Brain microvascular endothelial cell (primary cell): ENCODE measurements around the gene INCA1.

Source experiments
- DNase-seq: peaks from one replicate; pipeline ENCODE4 v3.0.0-alpha.2; 2020
- H3K27ac ChIP-seq: fragments of 250-450 bp; sonication (Bioruptor Pico); 2 replicates; pipeline ENCODE4 v1.5.1; 2020; ENCODE audit warnings: mild to moderate bottlenecking, moderate library complexity
- H3K27me3 ChIP-seq: fragments of 250-450 bp; sonication (Bioruptor Pico); replicated peaks from 2 replicates; pipeline ENCODE4 v1.5.1; 2020; ENCODE audit warnings: mild to moderate bottlenecking
- H3K36me3 ChIP-seq: fragments of 250-450 bp; sonication (Bioruptor Pico); replicated peaks from 2 replicates; pipeline ENCODE4 v1.5.1; 2020; ENCODE audit warnings: mild to moderate bottlenecking
- H3K4me3 ChIP-seq: 2 replicates; pipeline ENCODE4 v1.5.1; 2011; ENCODE audit warnings: low read depth, mild to moderate bottlenecking, control low read depth, low read length, moderate library complexity
- in situ Hi-C: cut with HindIII; loops from 2 replicates; pipeline ENCODE4 v1.10.0; 2017; ENCODE audit warnings: low sequenced_read_pairs, low pct_ligation_motif_present
- TF ChIP-seq, protein P1 (sequence below): IDR thresholded peaks from 2 replicates; pipeline ENCODE4 v1.5.1; 2011; ENCODE audit warnings: low read depth, mild to moderate bottlenecking, moderate library complexity, low read length, control low read depth, inconsistent platforms; ENCODE audit errors: missing control alignments

The INCA1 gene

DNA sequence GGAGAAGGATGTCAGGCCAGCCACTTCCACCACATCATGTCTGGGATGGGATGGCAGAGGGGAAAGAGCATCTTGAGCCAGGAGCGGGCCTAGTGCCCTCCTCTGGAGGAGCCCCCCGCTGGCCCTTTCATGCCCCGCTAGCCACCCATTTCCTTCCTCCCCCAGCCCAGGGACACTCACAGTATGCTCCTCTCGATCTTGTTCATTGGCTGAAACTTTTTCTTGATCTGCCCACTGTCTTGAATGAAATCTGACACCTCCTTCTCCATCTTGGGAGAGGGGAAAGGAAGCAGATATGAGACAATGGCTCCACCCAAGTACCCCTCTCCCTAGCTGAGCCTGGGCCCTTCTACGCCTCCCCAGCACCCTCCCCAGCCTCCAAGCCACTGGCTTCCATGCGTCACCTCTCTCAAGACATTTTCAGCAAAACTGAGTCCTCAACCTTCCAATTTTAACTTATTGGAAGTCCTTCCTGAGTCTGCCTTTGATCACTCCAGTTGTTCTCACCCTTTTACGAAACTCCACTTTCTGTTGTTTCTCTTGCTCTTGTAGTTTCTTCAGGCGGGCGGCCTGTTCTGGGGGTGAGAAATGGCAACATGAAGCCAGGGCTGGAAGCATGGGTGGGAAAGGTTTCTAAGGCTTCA, 36.9 kb downstream of the INCA1 start:
- in situ Hi-C loops, result no loop called here
- Histone ChIP-seq H3K27me3 (no peaks in the 10 kb centered on the region), H3K27ac (no peak overlapping the region), H3K36me3 (peaks cover 14% of the 10 kb centered on the region), H3K4me3 (no peak overlapping the region)
- TF ChIP-seq, protein P1, sequence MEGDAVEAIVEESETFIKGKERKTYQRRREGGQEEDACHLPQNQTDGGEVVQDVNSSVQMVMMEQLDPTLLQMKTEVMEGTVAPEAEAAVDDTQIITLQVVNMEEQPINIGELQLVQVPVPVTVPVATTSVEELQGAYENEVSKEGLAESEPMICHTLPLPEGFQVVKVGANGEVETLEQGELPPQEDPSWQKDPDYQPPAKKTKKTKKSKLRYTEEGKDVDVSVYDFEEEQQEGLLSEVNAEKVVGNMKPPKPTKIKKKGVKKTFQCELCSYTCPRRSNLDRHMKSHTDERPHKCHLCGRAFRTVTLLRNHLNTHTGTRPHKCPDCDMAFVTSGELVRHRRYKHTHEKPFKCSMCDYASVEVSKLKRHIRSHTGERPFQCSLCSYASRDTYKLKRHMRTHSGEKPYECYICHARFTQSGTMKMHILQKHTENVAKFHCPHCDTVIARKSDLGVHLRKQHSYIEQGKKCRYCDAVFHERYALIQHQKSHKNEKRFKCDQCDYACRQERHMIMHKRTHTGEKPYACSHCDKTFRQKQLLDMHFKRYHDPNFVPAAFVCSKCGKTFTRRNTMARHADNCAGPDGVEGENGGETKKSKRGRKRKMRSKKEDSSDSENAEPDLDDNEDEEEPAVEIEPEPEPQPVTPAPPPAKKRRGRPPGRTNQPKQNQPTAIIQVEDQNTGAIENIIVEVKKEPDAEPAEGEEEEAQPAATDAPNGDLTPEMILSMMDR, result no peak
- DNase-seq, result no peak

DNA sequence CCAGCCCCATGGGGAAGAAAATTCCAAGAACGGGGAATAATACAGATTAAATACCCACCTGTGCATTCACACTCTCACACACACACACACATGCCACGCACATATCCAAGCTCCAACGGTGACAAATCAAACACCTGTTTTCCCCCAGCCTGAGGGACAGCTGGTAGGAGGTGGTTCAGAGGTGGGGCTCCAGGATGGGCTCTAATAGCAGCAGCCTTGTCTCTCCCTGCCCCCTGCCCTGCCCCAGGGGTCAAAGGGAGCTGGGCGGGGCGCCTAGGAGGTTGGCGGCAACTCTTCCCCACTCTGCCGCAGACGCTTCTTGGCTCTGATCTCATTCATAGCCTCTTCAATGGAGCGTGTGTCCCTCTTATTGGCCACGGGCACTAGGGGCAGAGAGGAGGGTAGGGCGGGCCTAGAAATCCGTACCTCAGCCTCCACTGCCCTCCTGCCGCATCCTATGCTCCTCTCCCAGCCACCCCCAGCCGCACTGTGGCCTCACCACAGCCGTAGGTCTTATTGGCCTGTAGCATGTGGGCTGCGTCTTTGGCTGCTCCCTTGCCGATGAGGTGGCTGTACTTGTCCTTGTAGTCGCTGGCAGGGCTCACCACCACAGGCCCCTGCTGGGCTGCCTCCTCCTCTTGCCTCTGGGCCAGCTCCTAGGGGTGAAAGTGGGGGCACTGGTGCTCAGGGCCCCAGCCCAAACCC, 37.9 kb downstream of the INCA1 start:
- Histone ChIP-seq H3K4me3 (no peak overlapping the region), H3K36me3 (peaks cover 14% of the 10 kb centered on the region), H3K27ac (no peak overlapping the region), H3K27me3 (no peaks in the 10 kb centered on the region)
- TF ChIP-seq, protein P1, result no peak
- DNase-seq, result no peak
- in situ Hi-C loops, result no loop called here

DNA sequence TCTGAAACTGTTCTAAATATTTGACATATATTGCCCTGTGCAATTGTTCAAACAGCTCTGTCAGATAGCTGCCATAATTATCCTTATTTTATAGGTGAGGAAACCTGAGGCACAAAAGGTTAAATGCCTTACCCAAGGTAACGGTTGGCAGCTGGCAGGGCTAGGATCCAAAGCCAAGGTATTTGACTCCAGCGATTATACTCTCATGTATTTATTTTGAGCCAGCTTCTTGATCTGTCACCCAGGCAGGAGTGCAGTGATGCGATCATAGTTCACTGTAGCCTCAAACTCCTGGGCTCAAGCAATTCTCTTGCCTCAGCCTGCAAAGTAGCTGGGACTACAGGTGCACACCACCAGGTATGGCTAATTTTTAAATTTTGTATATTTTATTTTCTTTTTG, 39.2 kb downstream of the INCA1 start:
- H3K27me3 ChIP-seq, result no peaks in the 10 kb centered on the region
- TF ChIP-seq, protein P1, result no peak

DNA sequence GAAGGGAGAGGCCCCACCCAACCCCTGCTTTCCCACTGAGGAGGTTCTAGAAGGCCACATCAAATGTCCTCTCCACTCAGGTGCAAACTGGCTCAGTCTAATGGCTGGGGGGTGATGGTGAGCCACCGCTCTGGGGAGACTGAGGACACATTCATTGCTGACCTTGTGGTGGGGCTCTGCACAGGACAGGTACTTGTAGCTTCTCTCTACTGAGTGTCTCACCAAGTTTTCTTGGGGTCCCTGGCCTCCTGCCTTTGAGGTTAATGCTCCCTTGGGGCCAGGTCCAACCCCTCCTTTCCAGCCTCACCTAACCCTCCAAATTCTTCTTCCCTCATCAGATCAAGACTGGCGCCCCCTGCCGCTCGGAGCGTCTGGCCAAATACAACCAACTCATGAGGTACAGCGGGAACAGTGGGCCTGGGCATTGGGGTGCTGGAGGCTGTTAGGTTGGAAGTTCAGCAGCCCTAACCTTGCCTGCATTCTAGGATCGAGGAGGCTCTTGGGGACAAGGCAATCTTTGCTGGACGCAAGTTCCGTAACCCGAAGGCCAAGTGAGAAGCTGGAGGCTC, 40.7 kb downstream of the INCA1 start:
- in situ Hi-C loops, result no loop called here
- TF ChIP-seq, protein P1, result peak; percentile 39
- no peaks in the 10 kb centered on the region for H3K27me3 ChIP-seq
- no peak for DNase-seq
- H3K36me3 ChIP-seq, result peaks cover 14% of the 10 kb centered on the region
- no peak overlapping the region for H3K4me3 ChIP-seq
- H3K27ac ChIP-seq, result no peak overlapping the region

More for the DNA sequence above, 39.2 kb downstream of the INCA1 start:
- peaks cover 14% of the 10 kb centered on the region for H3K36me3 ChIP-seq
- H3K27ac ChIP-seq, result no peak overlapping the region
- H3K4me3 ChIP-seq, result no peak overlapping the region
- DNase-seq, result no peak
- in situ Hi-C loops, result no loop called here

DNA sequence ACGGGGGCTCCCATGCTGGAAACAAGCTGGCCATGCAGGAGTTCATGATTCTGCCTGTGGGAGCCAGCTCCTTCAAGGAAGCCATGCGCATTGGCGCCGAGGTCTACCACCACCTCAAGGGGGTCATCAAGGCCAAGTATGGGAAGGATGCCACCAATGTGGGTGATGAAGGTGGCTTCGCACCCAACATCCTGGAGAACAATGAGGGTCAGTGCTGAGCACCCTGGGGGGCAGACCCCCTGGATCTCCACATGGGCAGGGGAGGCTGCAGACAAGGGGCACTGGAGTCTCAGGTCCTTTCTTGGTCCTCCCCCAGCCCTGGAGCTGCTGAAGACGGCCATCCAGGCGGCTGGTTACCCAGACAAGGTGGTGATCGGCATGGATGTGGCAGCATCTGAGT, 42.2 kb downstream of the INCA1 start:
- TF ChIP-seq, protein P1, result no peak
- H3K36me3 ChIP-seq, result peaks cover 12% of the 10 kb centered on the region
- no peak for DNase-seq
- no peaks in the 10 kb centered on the region for H3K27me3 ChIP-seq
- in situ Hi-C loops, result no loop called here
- H3K27ac ChIP-seq, result no peak overlapping the region
- no peak overlapping the region for H3K4me3 ChIP-seq
